Measurements from ENCODE around the gene ADAM17.
"Not testable (repeated sequence)": the region's sequence is repeated elsewhere in the genome, so short reads cannot be mapped to it uniquely, and the experiment has no call there.

The ADAM17 gene

DNA sequence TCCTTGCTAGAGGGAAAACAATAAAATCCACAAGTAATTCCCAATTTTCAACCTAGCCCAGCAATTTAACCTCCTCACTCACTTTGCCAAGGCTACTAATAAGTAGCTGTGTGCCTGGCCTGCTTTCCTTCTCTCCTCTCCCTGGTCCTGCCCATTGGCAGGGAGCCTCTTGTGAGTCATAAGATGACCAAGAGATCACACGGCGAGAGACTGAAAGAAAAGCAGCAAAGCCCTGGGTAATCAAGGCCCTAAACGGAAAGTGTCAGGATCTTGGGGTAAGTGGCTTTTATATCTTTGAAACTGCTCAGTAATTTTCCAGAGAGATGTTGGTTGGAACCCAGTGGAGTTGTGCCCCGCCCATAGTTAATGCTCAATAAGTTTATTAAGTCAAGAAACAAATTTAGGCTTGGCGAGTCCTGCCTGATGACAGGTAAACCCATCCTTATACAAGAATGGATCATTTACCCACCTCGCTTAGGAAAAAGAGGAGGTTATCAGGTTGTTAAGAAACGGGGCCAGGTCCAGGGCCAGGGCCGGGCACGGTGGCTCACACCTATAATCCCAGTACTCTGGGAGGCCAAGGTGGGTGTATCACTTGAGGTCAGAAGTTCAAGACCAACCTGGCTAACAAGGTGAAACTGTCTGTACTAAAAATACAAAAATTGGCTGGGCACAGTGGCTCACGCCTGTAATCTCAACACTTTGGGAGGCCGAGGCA, 10.0 kb upstream of the ADAM17 start:
- in situ Hi-C loops (cut with MboI; ENCODE audit: low pct_unique_long_range_greater_than_20kb, low sequenced_read_pairs, unreplicated experiment): no loop called here
- DNase-seq (ENCODE audit: low spot score): no peak
- TF ChIP-seq, protein P1, sequence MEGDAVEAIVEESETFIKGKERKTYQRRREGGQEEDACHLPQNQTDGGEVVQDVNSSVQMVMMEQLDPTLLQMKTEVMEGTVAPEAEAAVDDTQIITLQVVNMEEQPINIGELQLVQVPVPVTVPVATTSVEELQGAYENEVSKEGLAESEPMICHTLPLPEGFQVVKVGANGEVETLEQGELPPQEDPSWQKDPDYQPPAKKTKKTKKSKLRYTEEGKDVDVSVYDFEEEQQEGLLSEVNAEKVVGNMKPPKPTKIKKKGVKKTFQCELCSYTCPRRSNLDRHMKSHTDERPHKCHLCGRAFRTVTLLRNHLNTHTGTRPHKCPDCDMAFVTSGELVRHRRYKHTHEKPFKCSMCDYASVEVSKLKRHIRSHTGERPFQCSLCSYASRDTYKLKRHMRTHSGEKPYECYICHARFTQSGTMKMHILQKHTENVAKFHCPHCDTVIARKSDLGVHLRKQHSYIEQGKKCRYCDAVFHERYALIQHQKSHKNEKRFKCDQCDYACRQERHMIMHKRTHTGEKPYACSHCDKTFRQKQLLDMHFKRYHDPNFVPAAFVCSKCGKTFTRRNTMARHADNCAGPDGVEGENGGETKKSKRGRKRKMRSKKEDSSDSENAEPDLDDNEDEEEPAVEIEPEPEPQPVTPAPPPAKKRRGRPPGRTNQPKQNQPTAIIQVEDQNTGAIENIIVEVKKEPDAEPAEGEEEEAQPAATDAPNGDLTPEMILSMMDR (IDR thresholded peaks at IDR 0.05; ENCODE audit: extremely low read depth, insufficient read depth, missing control alignments): no peak

DNA sequence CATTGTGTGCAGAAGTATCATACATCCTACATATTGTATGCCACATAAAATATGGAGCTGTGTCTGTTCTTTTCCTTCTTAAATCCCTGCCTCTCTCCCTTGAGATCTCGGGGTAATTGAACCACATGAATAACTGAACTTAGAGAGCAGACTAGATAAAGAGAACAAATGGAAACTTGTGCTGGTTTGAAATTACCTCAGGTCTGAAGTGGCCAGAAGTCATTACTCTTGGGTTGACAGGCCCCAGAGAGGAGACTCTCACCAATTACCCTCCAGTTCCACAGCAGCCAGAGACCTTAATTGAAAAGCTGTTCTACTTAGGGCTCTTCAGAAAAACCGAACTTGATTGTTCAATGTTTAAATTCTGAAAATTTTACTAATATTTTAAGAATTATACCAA, 5.0 kb upstream of the ADAM17 start:
- TF ChIP-seq, protein P1 (IDR thresholded peaks at IDR 0.05; ENCODE audit: extremely low read depth, insufficient read depth, missing control alignments): no peak
- in situ Hi-C loops (cut with MboI; ENCODE audit: low pct_unique_long_range_greater_than_20kb, low sequenced_read_pairs, unreplicated experiment): no loop called here
- no peak for DNase-seq (ENCODE audit: low spot score)

DNA sequence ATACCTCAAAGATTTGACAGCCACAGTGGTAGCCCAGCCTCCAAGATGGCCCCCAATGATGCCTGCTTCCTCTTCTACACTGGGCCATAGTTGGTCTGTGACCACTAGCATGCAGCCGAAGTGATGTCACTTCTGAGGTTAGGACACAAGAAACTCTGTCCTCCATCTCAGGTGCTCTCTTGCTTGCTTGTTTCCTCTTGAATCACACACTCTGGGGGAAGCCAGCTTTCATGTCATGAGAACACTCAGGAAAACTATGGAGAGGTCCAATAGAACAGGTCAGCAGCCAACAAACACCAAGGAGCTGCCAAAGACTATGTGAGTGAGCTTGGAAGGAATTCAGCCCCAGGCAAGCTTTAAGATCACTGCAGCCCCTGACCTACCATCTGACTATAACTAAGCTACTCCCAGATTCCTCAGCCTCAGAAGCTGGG, 3.3 kb upstream of the ADAM17 start:
- DNase-seq (ENCODE audit: low spot score): no peak
- TF ChIP-seq, protein P1 (IDR thresholded peaks at IDR 0.05; ENCODE audit: extremely low read depth, insufficient read depth, missing control alignments): no peak
- in situ Hi-C loops (cut with MboI; ENCODE audit: low pct_unique_long_range_greater_than_20kb, low sequenced_read_pairs, unreplicated experiment): no loop called here

DNA sequence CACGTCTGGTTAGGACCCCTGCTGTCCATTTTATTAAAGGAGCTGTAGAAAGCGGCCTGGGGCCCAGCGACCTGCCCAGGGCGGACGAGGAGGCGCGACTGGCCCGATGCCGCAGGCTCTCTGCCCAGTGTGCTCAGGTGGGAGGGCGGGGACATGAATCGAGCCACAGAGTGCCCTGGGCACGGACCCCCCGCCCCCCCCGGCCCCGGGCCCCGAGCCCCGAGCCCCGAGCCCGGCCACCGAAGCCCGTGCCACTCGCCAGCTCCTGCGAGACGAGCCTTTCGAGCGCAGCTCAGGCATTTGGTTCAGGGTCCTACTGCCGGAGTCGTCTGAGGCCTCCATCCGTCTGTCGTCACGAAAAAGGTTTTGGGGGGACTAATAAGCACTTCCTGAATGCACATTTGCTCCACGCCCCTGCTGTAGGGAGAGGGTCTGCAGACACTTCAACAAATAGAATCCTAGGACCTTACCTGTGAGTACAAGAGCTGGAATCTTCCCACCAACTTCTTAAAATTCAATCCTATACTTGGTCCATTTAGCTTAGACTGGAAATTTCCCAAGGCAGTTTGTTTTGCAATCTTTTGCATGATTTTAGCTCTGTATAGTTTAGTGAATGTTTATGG, 602 bp upstream of the ADAM17 start:
- in situ Hi-C loops (cut with MboI; ENCODE audit: low pct_unique_long_range_greater_than_20kb, low sequenced_read_pairs, unreplicated experiment): no loop called here
- no peak for DNase-seq (ENCODE audit: low spot score)
- TF ChIP-seq, protein P1 (IDR thresholded peaks at IDR 0.05; ENCODE audit: extremely low read depth, insufficient read depth, missing control alignments): no peak

DNA sequence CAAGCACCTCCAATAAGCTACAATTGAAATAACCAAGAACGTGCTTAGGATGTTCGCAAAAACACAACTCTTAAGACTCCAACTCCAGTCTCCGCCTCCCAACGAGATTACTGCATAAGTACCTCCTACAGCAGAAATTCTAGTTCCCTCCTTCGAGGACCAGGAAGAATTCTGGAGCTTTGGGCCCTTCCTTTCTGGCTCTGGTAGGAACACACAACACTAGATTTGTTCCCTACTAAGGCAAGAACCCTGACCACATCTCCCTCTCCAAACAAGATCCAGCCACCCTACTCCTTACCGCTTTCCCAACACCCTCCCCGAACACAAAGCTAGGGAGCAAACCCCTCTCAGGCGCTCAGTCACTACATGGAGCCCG, 721 bp downstream of the ADAM17 start:
- in situ Hi-C loops (cut with MboI; ENCODE audit: low pct_unique_long_range_greater_than_20kb, low sequenced_read_pairs, unreplicated experiment): no loop called here
- TF ChIP-seq, protein P1 (IDR thresholded peaks at IDR 0.05; ENCODE audit: extremely low read depth, insufficient read depth, missing control alignments): no peak
- peak; percentile 20 for DNase-seq (ENCODE audit: low spot score)

DNA sequence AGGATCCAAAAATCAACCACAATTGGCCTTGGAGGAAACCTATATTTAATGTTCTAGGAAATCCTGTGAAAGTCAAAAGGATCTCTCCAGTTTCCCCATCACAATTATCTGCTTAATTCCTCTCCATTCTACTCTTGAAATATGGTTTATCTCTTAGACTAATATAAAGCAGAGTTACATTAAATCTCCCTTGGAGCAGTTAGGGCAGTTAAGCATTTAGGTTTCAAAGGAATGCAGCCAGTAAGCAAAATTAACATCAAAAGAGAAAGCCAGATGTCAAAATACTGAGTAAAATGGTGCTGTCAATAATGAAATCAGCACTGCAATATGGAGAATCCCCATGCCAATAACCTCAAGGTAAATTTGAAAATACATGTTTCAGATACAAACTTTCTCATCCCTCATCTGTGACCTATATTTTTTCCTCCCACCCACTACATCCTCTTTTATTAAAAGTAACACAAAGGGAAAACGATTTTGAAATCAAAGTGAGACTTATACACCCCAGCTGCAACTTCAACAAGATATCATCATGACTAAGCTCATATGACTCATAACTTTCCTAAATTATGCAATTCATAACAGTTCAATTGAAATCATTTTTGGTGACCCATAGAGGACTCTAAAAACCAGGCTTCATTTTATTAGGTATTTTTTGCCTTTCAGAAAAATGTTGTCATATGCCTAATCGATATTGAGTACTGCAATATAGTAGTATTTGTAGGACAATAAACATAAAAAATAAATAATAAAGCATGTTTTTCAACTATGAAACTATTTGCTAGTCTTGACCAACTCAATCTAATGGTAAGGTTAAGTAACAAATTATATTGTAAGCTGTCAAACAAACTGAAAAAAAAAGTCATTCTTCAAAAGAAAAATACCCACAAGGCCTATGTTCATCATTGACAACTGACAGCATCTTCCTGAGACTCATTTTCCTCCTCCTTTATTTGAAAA, 3.1 kb downstream of the ADAM17 start:
- in situ Hi-C loops (cut with MboI; ENCODE audit: low pct_unique_long_range_greater_than_20kb, low sequenced_read_pairs, unreplicated experiment): no loop called here
- TF ChIP-seq, protein P1 (IDR thresholded peaks at IDR 0.05; ENCODE audit: extremely low read depth, insufficient read depth, missing control alignments): no peak
- peak; percentile 42 for DNase-seq (ENCODE audit: low spot score)

DNA sequence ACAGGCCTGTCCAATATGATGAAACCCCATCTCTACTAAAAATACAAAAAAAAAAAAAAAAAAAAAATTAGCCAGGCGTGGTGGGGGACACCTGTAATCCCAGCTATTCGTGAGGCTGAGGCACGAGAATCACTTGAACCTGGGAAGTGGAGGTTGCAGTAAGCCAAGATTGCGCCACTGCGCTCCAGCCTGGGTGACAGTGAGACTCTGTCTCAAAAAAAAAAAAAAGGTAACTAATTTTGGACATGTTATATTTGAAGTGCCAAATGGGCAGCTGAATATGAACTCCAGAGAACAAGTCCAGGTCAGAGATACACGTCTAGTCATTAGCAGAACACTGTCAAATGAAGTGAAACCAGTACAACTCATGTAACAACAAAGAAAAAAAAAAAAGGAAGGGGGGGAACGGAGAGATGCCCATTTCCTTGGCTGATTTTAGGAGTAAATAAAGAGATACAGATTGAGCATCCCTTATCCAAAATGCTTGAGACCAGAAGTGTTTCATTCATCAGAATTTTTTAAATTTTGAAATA, 4.7 kb downstream of the ADAM17 start:
- in situ Hi-C loops (cut with MboI; ENCODE audit: low pct_unique_long_range_greater_than_20kb, low sequenced_read_pairs, unreplicated experiment): not testable (repeated sequence)
- peak; percentile 37 for DNase-seq (ENCODE audit: low spot score)
